GM23338 (cell line): ENCODE measurements around the gene UCMA. TPM values are rescaled to one million over a fixed set of nuclear protein-coding genes. Genes with fewer than 3 reads are reported as not detected.

Experiments used
- ATAC-seq: fragments of 200-7000 bp; cut with Tn5 transposase; 3 replicates; pipeline ENCODE4 v1.9.1; 2020
- DNase-seq: peaks from one replicate; pipeline ENCODE4 v3.0.0-alpha.2; 2015; ENCODE audit warnings: low spot score
- H2AFZ ChIP-seq: fragments of 200-600 bp; sonication (generic); 2 replicates; pipeline ENCODE4 v1.8.0; 2016; ENCODE audit warnings: antibody characterized with exemption, mild to moderate bottlenecking, moderate library complexity
- H3F3A ChIP-seq: fragments of 200-600 bp; sonication (generic); replicated peaks from 2 replicates; pipeline ENCODE4 v1.8.0; 2017; ENCODE audit warnings: antibody characterized with exemption, mixed run types, low read depth
- H3K27ac ChIP-seq: fragments of 200-600 bp; sonication (generic); 2 replicates; pipeline ENCODE4 v1.6.1; 2016; ENCODE audit warnings: low read depth
- H3K27me3 ChIP-seq: fragments of 200-600 bp; sonication (generic); 2 replicates; pipeline ENCODE4 v1.8.0; 2016; ENCODE audit warnings: mild to moderate bottlenecking, mixed run types, moderate library complexity; ENCODE audit not compliant: insufficient read depth
- H3K36me3 ChIP-seq: fragments of 200-600 bp; sonication (generic); 2 replicates; pipeline ENCODE4 v1.8.0; 2016; ENCODE audit warnings: mild to moderate bottlenecking; ENCODE audit not compliant: insufficient read depth
- H3K4me1 ChIP-seq: fragments of 200-600 bp; sonication (generic); 2 replicates; pipeline ENCODE4 v1.8.0; 2016; ENCODE audit warnings: mild to moderate bottlenecking, moderate library complexity; ENCODE audit not compliant: insufficient read depth
- H3K4me2 ChIP-seq: fragments of 200-600 bp; sonication (generic); 2 replicates; pipeline ENCODE4 v1.7.1; 2017; ENCODE audit warnings: mixed run types
- H3K4me3 ChIP-seq: fragments of 200-600 bp; sonication (generic); 2 replicates; pipeline ENCODE4 v1.6.1; 2016; ENCODE audit warnings: mixed run types
- H3K79me2 ChIP-seq: fragments of 200-600 bp; sonication (generic); replicated peaks from 2 replicates; pipeline ENCODE4 v1.8.0; 2017; ENCODE audit warnings: mild to moderate bottlenecking; ENCODE audit not compliant: insufficient read depth
- H3K9me2 ChIP-seq: fragments of 200-600 bp; sonication (generic); 2 replicates; pipeline ENCODE4 v1.8.0; 2017; ENCODE audit not compliant: insufficient read depth
- H4K20me1 ChIP-seq: fragments of 200-600 bp; sonication (generic); replicated peaks from 2 replicates; pipeline ENCODE4 v1.8.0; 2017; ENCODE audit warnings: mild to moderate bottlenecking; ENCODE audit not compliant: insufficient read depth
- H3K27ac Mint-ChIP-seq: 2 replicates; pipeline ENCODE4 v1.8.0; 2020; ENCODE audit warnings: inconsistent platforms, mild to moderate bottlenecking, moderate library complexity, mixed read lengths
- H3K27me3 Mint-ChIP-seq: 3 replicates; pipeline ENCODE4 v1.8.0; 2022; ENCODE audit warnings: low read depth, mild to moderate bottlenecking, moderate library complexity, mixed read lengths, inconsistent platforms; ENCODE audit not compliant: insufficient read depth, poor library complexity
- H3K36me3 Mint-ChIP-seq: 3 replicates; pipeline ENCODE4 v1.8.0; 2021; ENCODE audit warnings: low read depth, mild to moderate bottlenecking, inconsistent platforms, moderate library complexity, mixed read lengths
- H3K4me1 Mint-ChIP-seq: 3 replicates; pipeline ENCODE4 v1.8.0; 2020; ENCODE audit warnings: mild to moderate bottlenecking, inconsistent platforms, mixed read lengths
- H3K4me3 Mint-ChIP-seq: 3 replicates; pipeline ENCODE4 v1.8.0; 2021; ENCODE audit warnings: moderate library complexity, mild to moderate bottlenecking, inconsistent platforms, mixed read lengths
- H3K9me3 Mint-ChIP-seq: 3 replicates; pipeline ENCODE4 v1.8.0; 2020; ENCODE audit warnings: moderate library complexity, mild to moderate bottlenecking, inconsistent platforms, mixed read lengths
- CREB1 ChIP-seq: fragments of 250-450 bp; sonication (Bioruptor Pico); IDR thresholded peaks from 2 replicates; pipeline ENCODE4 v1.5.0; 2020; ENCODE audit warnings: low read depth, mild to moderate bottlenecking, moderate library complexity
- CTCF ChIP-seq, 2 experiments: fragments of 200-600 bp in 1 of 2; sonication (generic) in 1 of 2; conservative IDR thresholded peaks; 2 replicates each; pipeline versions ENCODE4 v1.5.1 to v1.6.1; 2016 to 2017; ENCODE audit warnings: antibody characterized with exemption in 2 of 2, low read depth in 2 of 2, mild to moderate bottlenecking in 2 of 2, moderate library complexity in 1 of 2
- ETS1 ChIP-seq: IDR thresholded peaks from 2 replicates; pipeline ENCODE4 v1.6.1; 2016; ENCODE audit warnings: antibody characterized with exemption
- EZH2 ChIP-seq: fragments of 200-600 bp; sonication (generic); IDR thresholded peaks from one replicate; pipeline ENCODE4 v1.8.0; 2017; ENCODE audit warnings: antibody characterized with exemption, mild to moderate bottlenecking, low read depth; ENCODE audit not compliant: unreplicated experiment
- EZH2phosphoT487 ChIP-seq: fragments of 200-600 bp; sonication (generic); IDR thresholded peaks from one replicate; pipeline ENCODE4 v1.8.1; 2018; ENCODE audit warnings: antibody characterized with exemption; ENCODE audit not compliant: unreplicated experiment
- NANOG ChIP-seq: IDR thresholded peaks from 2 replicates; pipeline ENCODE4 v1.6.1; 2016; ENCODE audit warnings: antibody characterized with exemption, borderline replicate concordance
- POLR2AphosphoS5 ChIP-seq: IDR thresholded peaks from 2 replicates; pipeline ENCODE4 v1.6.1; 2016; ENCODE audit warnings: antibody characterized with exemption, low read depth
- REST ChIP-seq: IDR thresholded peaks from one replicate; pipeline ENCODE4 v1.6.1; 2018; ENCODE audit warnings: antibody characterized with exemption; ENCODE audit not compliant: unreplicated experiment
- STAT1 ChIP-seq: IDR thresholded peaks from one replicate; pipeline ENCODE4 v1.6.1; 2016; ENCODE audit warnings: antibody characterized with exemption; ENCODE audit not compliant: unreplicated experiment
- ZNF114 ChIP-seq: fragments of 250-450 bp; sonication (Bioruptor Pico); IDR thresholded peaks from 2 replicates; pipeline ENCODE4 v1.5.0; 2020; ENCODE audit warnings: mild to moderate bottlenecking, moderate library complexity
- ZNF331 ChIP-seq: fragments of 250-450 bp; sonication (Bioruptor Pico); IDR thresholded peaks from 2 replicates; pipeline ENCODE4 v1.5.0; 2020; ENCODE audit warnings: low read depth, mild to moderate bottlenecking, moderate library complexity
- polyA plus RNA-seq: library from polyadenylated mRNA; unstranded; fragments of >200 nt; fragmentation: Nextera tagmentation; extraction: Ambion mirVana; gene quantifications from 2 replicates; pipeline ENCODE4 v1.2.1, GENCODE V29; 2016
- total RNA-seq: library from RNA; depleted of rRNA; stranded (reverse); fragments of >200 nt; shearing (Covaris generic); gene quantifications from 2 replicates; pipeline ENCODE4 v1.2.3, GENCODE V29; 2014

The UCMA gene
- total and polyA plus RNA-seq, 2 experiments from 2014 or later: 12.7 to 16.7 TPM

GRCh38 chr10:13238271-13239077 lies 4.3 kb upstream of the UCMA start:
- Mint-ChIP-seq H3K36me3 (no peaks in the 10 kb centered on the region), H3K4me1 (peaks cover 12% of the 10 kb centered on the region), H3K27ac (no peak overlapping the region), H3K9me3 (no peaks in the 10 kb centered on the region), H3K27me3 (peaks cover 7% of the 10 kb centered on the region), H3K4me3 (no peak overlapping the region)
- H3K4me1 ChIP-seq: peaks cover 13% of the 10 kb centered on the region
- H3K79me2 ChIP-seq: no peaks in the 10 kb centered on the region
- DNase-seq (no peak), ATAC-seq (no peak)
- no peak overlapping the region for H3K4me2 ChIP-seq
- no peaks in the 10 kb centered on the region for H3F3A ChIP-seq
- TF ChIP-seq ETS1: no peak
- H4K20me1 ChIP-seq: no peaks in the 10 kb centered on the region
- no peaks in the 10 kb centered on the region for H3K36me3 ChIP-seq
- peak overlapping the region; percentile 38; the same call in 1 of the 2 replicates for H2AFZ ChIP-seq
- H3K27me3 ChIP-seq: no peaks in the 10 kb centered on the region
- H3K9me2 ChIP-seq: peaks cover 6% of the 10 kb centered on the region; the same call in 1 of the 2 replicates
- no peak overlapping the region for H3K27ac ChIP-seq
- no peak overlapping the region for H3K4me3 ChIP-seq

- Histone ChIP-seq H3K4me3 (no peak overlapping the region), H3F3A (peaks cover 6% of the 10 kb centered on the region), H4K20me1 (no peaks in the 10 kb centered on the region), H3K27ac (no peak overlapping the region), H3K36me3 (no peaks in the 10 kb centered on the region), H3K9me2 (0 out of 2 replicates have a peak, but pooled peaks cover 6% of the 10 kb centered on the region), H3K4me1 (peaks cover 25% of the 10 kb centered on the region), H3K79me2 (no peaks in the 10 kb centered on the region), H2AFZ (no peak overlapping the region), H3K27me3 (no peaks in the 10 kb centered on the region), H3K4me2 (no peak overlapping the region)
- peaks cover 7% of the 10 kb centered on the region for H3K27me3 Mint-ChIP-seq
- no peak overlapping the region for H3K27ac Mint-ChIP-seq
- no peaks in the 10 kb centered on the region for H3K9me3 Mint-ChIP-seq
- DNase-seq (no peak), ATAC-seq (no peak)
- no peak overlapping the region for H3K4me3 Mint-ChIP-seq
- peaks cover 24% of the 10 kb centered on the region for H3K4me1 Mint-ChIP-seq
- no peaks in the 10 kb centered on the region for H3K36me3 Mint-ChIP-seq
- TF ChIP-seq ETS1 (no peak), STAT1 (no peak), EZH2phosphoT487 (no peak), EZH2 (no peak), CREB1 (CRISPR knock-in tag) (no peak), REST (no peak), ZNF331 (no peak), NANOG (no peak), CTCF (conservative IDR thresholded peaks at IDR 0.05; ENCODE audit: low read depth in 2 of 2) (no peak), ZNF114 (CRISPR knock-in tag) (no peak), POLR2AphosphoS5 (no peak)
Observed at GRCh38 chr10:13236638-13237037, 2.5 kb upstream of the UCMA start.
